A549 (cell line): Measurements from ENCODE around the gene ZC3H13. TPM values are rescaled to one million over a fixed set of nuclear protein-coding genes. Genes with fewer than 3 reads are reported as not detected.

ENCODE experiments used
- ATAC-seq, 2 experiments: fragments of 200-7000 bp in 1 of 2; fragments of >200 bp in 1 of 2; cut with Nextera tagmentation in 1 of 2; cut with Tn5 transposase in 1 of 2; 3 replicates each; pipeline versions ENCODE4 v1.8.0 to v1.9.1; 2018 to 2020; ENCODE audit warnings: mild to moderate bottlenecking in 1 of 2, moderate library complexity in 1 of 2
- CTCF ChIA-PET: fragments of 300-600 bp; sonication (Branson Sonifier 250); formaldehyde crosslinking; extraction: SDS; loops from one replicate; lab custom pipeline; 2021; ENCODE audit warnings: antibody characterized with exemption, inconsistent platforms; lab: Yijun Ruan, JAX
- POLR2A ChIA-PET: fragments of 350-600 bp; formaldehyde crosslinking; extraction: SDS; loops from one replicate; lab custom pipeline; 2021; ENCODE audit warnings: antibody characterized with exemption, inconsistent platforms; lab: Yijun Ruan, JAX
- DNase-seq, 2 experiments: peaks; one replicate each; pipeline versions ENCODE4 v3.0.0 to v3.0.0-alpha.2; 2011 to 2016; ENCODE audit warnings: low read depth in 1 of 2, low spot score in 1 of 2
- FAIRE-seq: peaks from 2 replicates; lab custom pipeline; 2011; peaks lifted over from hg19 to GRCh38; lab: Jason Lieb, UNC
- H3K27ac ChIP-seq, 2 experiments: fragments of >200 bp; sonication (Bioruptor Twin); formaldehyde crosslinking; 3 replicates each; pipeline ENCODE4 v1.5.1; 2016 to 2017
- H3K4me1 ChIP-seq: fragments of >200 bp; sonication (Bioruptor Twin); formaldehyde crosslinking; 3 replicates; pipeline ENCODE4 v1.6.1; 2016
- H3K4me2 ChIP-seq: fragments of >200 bp; sonication (Bioruptor Twin); formaldehyde crosslinking; 3 replicates; pipeline ENCODE4 v1.6.1; 2016
- H3K4me3 ChIP-seq: fragments of >200 bp; sonication (Bioruptor Twin); formaldehyde crosslinking; 3 replicates; pipeline ENCODE4 v1.5.1; 2016
- H3K9me3 ChIP-seq: fragments of >200 bp; sonication (Bioruptor Twin); formaldehyde crosslinking; 3 replicates; pipeline ENCODE4 v1.6.1; 2016
- ATOH8 ChIP-seq: fragments of 250-450 bp; sonication (Bioruptor Pico); IDR thresholded peaks from 2 replicates; pipeline ENCODE4 v1.5.0; 2020; ENCODE audit warnings: low read depth, mild to moderate bottlenecking, moderate library complexity
- BCL3 ChIP-seq: fragments of >200 bp; sonication (Bioruptor Twin); formaldehyde crosslinking; IDR thresholded peaks from 3 replicates; pipeline ENCODE4 v1.6.1; 2016
- CBX8 ChIP-seq: fragments of 200-600 bp; sonication (generic); IDR thresholded peaks from 2 replicates; pipeline ENCODE4 v1.6.1; 2016
- CEBPB ChIP-seq, 2 experiments: fragments of >200 bp in 1 of 2; sonication (Bioruptor Twin) in 1 of 2; formaldehyde crosslinking in 1 of 2; IDR thresholded peaks; 2 replicates each; pipeline ENCODE4 v1.6.1; 2012 to 2016
- CHD4 ChIP-seq: fragments of 200-600 bp; sonication (generic); IDR thresholded peaks from 2 replicates; pipeline ENCODE4 v1.6.1; 2016; ENCODE audit warnings: antibody characterized with exemption, mild to moderate bottlenecking, borderline replicate concordance
- EHF ChIP-seq: fragments of 250-450 bp; sonication (Bioruptor Pico); IDR thresholded peaks from 2 replicates; pipeline ENCODE4 v1.5.0; 2020; ENCODE audit warnings: mild to moderate bottlenecking
- EHMT2 ChIP-seq: fragments of 200-600 bp; sonication (generic); IDR thresholded peaks from 2 replicates; pipeline ENCODE4 v1.6.1; 2016; ENCODE audit warnings: antibody characterized with exemption, low read depth, mild to moderate bottlenecking, moderate library complexity
- EP300 ChIP-seq, 2 experiments: fragments of >200 bp; sonication (Bioruptor Twin); formaldehyde crosslinking; IDR thresholded peaks; 2 replicates in 1 of 2; 3 replicates in 1 of 2; pipeline ENCODE4 v1.6.1; 2016 to 2017
- FOSB ChIP-seq: fragments of 250-450 bp; sonication (Bioruptor Pico); IDR thresholded peaks from 2 replicates; pipeline ENCODE4 v1.5.0; 2020; ENCODE audit warnings: mild to moderate bottlenecking, moderate library complexity
- GATA3 ChIP-seq: IDR thresholded peaks from 2 replicates; pipeline ENCODE4 v1.6.1; 2012; ENCODE audit warnings: borderline replicate concordance
- HDAC2 ChIP-seq: fragments of 200-600 bp; sonication (generic); IDR thresholded peaks from 2 replicates; pipeline ENCODE4 v1.6.1; 2016
- HES2 ChIP-seq: fragments of >200 bp; sonication (Bioruptor Twin); formaldehyde crosslinking; IDR thresholded peaks from 2 replicates; pipeline ENCODE4 v1.6.1; 2016
- HEYL ChIP-seq: fragments of 250-450 bp; sonication (Bioruptor Pico); IDR thresholded peaks from 2 replicates; pipeline ENCODE4 v1.8.0; 2021; ENCODE audit warnings: mild to moderate bottlenecking, moderate library complexity
- HMGXB4 ChIP-seq: fragments of 250-450 bp; sonication (Bioruptor Pico); IDR thresholded peaks from 2 replicates; pipeline ENCODE4 v1.5.0; 2021; ENCODE audit warnings: mild to moderate bottlenecking, moderate library complexity, borderline replicate concordance
- HOXB13 ChIP-seq: fragments of 250-450 bp; sonication (Bioruptor Pico); IDR thresholded peaks from 2 replicates; pipeline ENCODE4 v1.5.0; 2020; ENCODE audit warnings: low read depth, mild to moderate bottlenecking, moderate library complexity
- HOXB5 ChIP-seq: fragments of 250-450 bp; sonication (Bioruptor Pico); IDR thresholded peaks from 2 replicates; pipeline ENCODE4 v1.5.0; 2020; ENCODE audit warnings: mild to moderate bottlenecking, moderate library complexity
- JUN ChIP-seq, 2 experiments: fragments of >200 bp; sonication (Bioruptor Twin); formaldehyde crosslinking; IDR thresholded peaks; 2 replicates in 1 of 2; 3 replicates in 1 of 2; pipeline ENCODE4 v1.6.1; 2016 to 2017
- JUNB ChIP-seq: fragments of >200 bp; sonication (Bioruptor Twin); formaldehyde crosslinking; IDR thresholded peaks from 2 replicates; pipeline ENCODE4 v1.6.1; 2016
- MAFK ChIP-seq: fragments of 450-650 bp; IDR thresholded peaks from 2 replicates; pipeline ENCODE4 v1.6.1; 2014; ENCODE audit not compliant: partially characterized antibody
- NR3C1 ChIP-seq: fragments of >200 bp; sonication (Bioruptor Twin); formaldehyde crosslinking; IDR thresholded peaks from 3 replicates; pipeline ENCODE4 v1.6.1; 2017
- PBX3 ChIP-seq: IDR thresholded peaks from 2 replicates; pipeline ENCODE4 v1.6.1; 2012
- REST ChIP-seq: fragments of 200-600 bp; sonication (generic); IDR thresholded peaks from 2 replicates; pipeline ENCODE4 v1.6.1; 2016; ENCODE audit warnings: antibody characterized with exemption, mild to moderate bottlenecking, moderate library complexity
- RFX5 ChIP-seq: fragments of 450-650 bp; IDR thresholded peaks from 2 replicates; pipeline ENCODE4 v1.7.1; 2014; ENCODE audit warnings: antibody characterized with exemption, mild to moderate bottlenecking, moderate library complexity
- SREBF2 ChIP-seq: fragments of 450-650 bp; IDR thresholded peaks from 2 replicates; pipeline ENCODE4 v1.6.1; 2014; ENCODE audit warnings: mild to moderate bottlenecking, moderate library complexity
- TFCP2L1 ChIP-seq: fragments of 250-450 bp; sonication (Bioruptor Pico); IDR thresholded peaks from 2 replicates; pipeline ENCODE4 v1.5.0; 2021; ENCODE audit warnings: mild to moderate bottlenecking
- ZSCAN20 ChIP-seq: fragments of 250-450 bp; sonication (Bioruptor Pico); IDR thresholded peaks from 2 replicates; pipeline ENCODE4 v1.8.0; 2022; ENCODE audit warnings: mild to moderate bottlenecking, moderate library complexity
- WGBS: methylation state at CpG from one replicate; pipeline ENCODE4 v1.1.6; 2017; ENCODE audit errors: missing lambda C conversion rate; 5-methylcytosine and 5-hydroxymethylcytosine counted together
- polyA plus RNA-seq, 4 experiments: library from polyadenylated mRNA; depleted of rRNA in 3 of 4; stranded (reverse); fragments of >200 nt; fragmentation: RNase III in 1 of 4; extraction: RNeasy Plus Mini Kit Qiagen cat#74134 plus additional on column Dnase treatment in 1 of 4; gene quantifications; 2 replicates in 3 of 4; 3 replicates in 1 of 4; pipeline ENCODE4 v1.2.3, GENCODE V29; 2011 to 2017

Gene ZC3H13
- polyA plus RNA-seq, 2 of the 4 experiments (the other 2 are of a cell fraction): 9.5 to 17.5 TPM

GRCh38 chr13:46101484-46102254, 49.1 kb upstream of the ZC3H13 start:
- Histone ChIP-seq H3K4me3 (no peak overlapping the region), H3K27ac (no peak overlapping the region), H3K9me3 (no peaks in the 10 kb centered on the region), H3K4me1 (peaks cover 17% of the 10 kb centered on the region; the same call in 2 of the 3 replicates), H3K4me2 (no peak overlapping the region)
- WGBS: 63% methylated on average over 8 of the region's 8 CpGs
- FAIRE-seq: no peak
- ChIA-PET POLR2A (no interaction called here), CTCF (no interaction called here)
- ATAC-seq: no peak
- no peak for TF ChIP-seq NR3C1
- no peak for TF ChIP-seq HDAC2
- TF ChIP-seq MAFK: no peak
- TF ChIP-seq HOXB5 (CRISPR knock-in tag): no peak
- TF ChIP-seq CHD4: no peak
- no peak for TF ChIP-seq JUNB
- no peak for TF ChIP-seq EP300 (IDR thresholded peaks at IDR 0.05)
- no peak for TF ChIP-seq JUN (IDR thresholded peaks at IDR 0.05)
- TF ChIP-seq SREBF2: no peak
- TF ChIP-seq FOSB: no peak
- TF ChIP-seq CEBPB (IDR thresholded peaks at IDR 0.05): no peak
- no peak for TF ChIP-seq TFCP2L1 (CRISPR knock-in tag)
- no peak for TF ChIP-seq RFX5
- no peak for TF ChIP-seq CBX8
- TF ChIP-seq HEYL (CRISPR knock-in tag): no peak
- TF ChIP-seq EHMT2: no peak
- TF ChIP-seq EHF: no peak
- no peak for TF ChIP-seq GATA3
- TF ChIP-seq REST: no peak
- DNase-seq: no peak

- ChIA-PET CTCF (no interaction called here), POLR2A (no interaction called here)
- Histone ChIP-seq H3K4me3 (no peak overlapping the region), H3K9me3 (no peaks in the 10 kb centered on the region), H3K4me1 (peaks cover 19% of the 10 kb centered on the region; the same call in 2 of the 3 replicates), H3K27ac (no peak overlapping the region), H3K4me2 (no peak overlapping the region)
- TF ChIP-seq TFCP2L1 (CRISPR knock-in tag): no peak
- no peak for TF ChIP-seq ZSCAN20
- no peak for TF ChIP-seq ATOH8 (CRISPR knock-in tag)
- no peak for TF ChIP-seq EHMT2
- no peak for TF ChIP-seq HMGXB4 (CRISPR knock-in tag)
- TF ChIP-seq CEBPB (IDR thresholded peaks at IDR 0.05): no peak
- TF ChIP-seq JUN (IDR thresholded peaks at IDR 0.05): no peak
- no peak for TF ChIP-seq CHD4
- TF ChIP-seq HES2: no peak
- no peak for TF ChIP-seq SREBF2
- TF ChIP-seq BCL3: no peak
- TF ChIP-seq HOXB13: no peak
- TF ChIP-seq PBX3: no peak
- FAIRE-seq: no peak
- WGBS: 61% methylated on average over 4 of the region's 4 CpGs
- no peak for DNase-seq
- no peak for ATAC-seq
Observed at GRCh38 chr13:46101002-46101401, 48.5 kb upstream of the ZC3H13 start.
